HG03159 (cell line): Measurements from ENCODE around the gene MYH9.

ENCODE experiments used
- ATAC-seq: cut with Tn5 transposase; IDR thresholded peaks from one replicate; pipeline ENCODE4 v1.9.1; 2021; ENCODE audit warnings: mild to moderate bottlenecking, moderate library complexity; ENCODE audit not compliant: unreplicated experiment

MYH9 gene

GRCh38 chr22:36386900-36387708, 663 bp downstream of the MYH9 start:
- peak; percentile 16 for ATAC-seq

- peak; percentile 16 for ATAC-seq
Observed at GRCh38 chr22:36386351-36386899, 1.3 kb downstream of the MYH9 start.

GRCh38 chr22:36385491-36386350, 2.0 kb downstream of the MYH9 start:
- no peak for ATAC-seq

GRCh38 chr22:36384766-36385481, 2.8 kb downstream of the MYH9 start:
- ATAC-seq = no peak

- no peak for ATAC-seq
Observed at GRCh38 chr22:36383110-36383581, 4.6 kb downstream of the MYH9 start.

GRCh38 chr22:36381513-36382128, 6.1 kb downstream of the MYH9 start:
- no peak for ATAC-seq

GRCh38 chr22:36379593-36380361, 8.0 kb downstream of the MYH9 start:
- ATAC-seq = no peak

- no peak for ATAC-seq
Observed at GRCh38 chr22:36378869-36379217, 8.9 kb downstream of the MYH9 start.

- ATAC-seq = no peak
Observed at GRCh38 chr22:36378080-36378868, 9.5 kb downstream of the MYH9 start.

- ATAC-seq = peak; percentile 59
Observed at GRCh38 chr22:36377022-36377631, 10.6 kb downstream of the MYH9 start.

GRCh38 chr22:36376265-36376664, 11.5 kb downstream of the MYH9 start:
- ATAC-seq = no peak

GRCh38 chr22:36375071-36375980, 12.4 kb downstream of the MYH9 start:
- no peak for ATAC-seq

GRCh38 chr22:36374603-36375024, 13.2 kb downstream of the MYH9 start:
- ATAC-seq = no peak

GRCh38 chr22:36373258-36373579, 14.5 kb downstream of the MYH9 start:
- ATAC-seq = no peak

GRCh38 chr22:36371920-36372319, 15.8 kb downstream of the MYH9 start:
- no peak for ATAC-seq

- ATAC-seq = no peak
Observed at GRCh38 chr22:36369922-36370791, 17.6 kb downstream of the MYH9 start.
